HEK293 (cell line): ENCODE results near the gene GLMP.

Experiments used
- BCL11B ChIP-seq: fragments of 450-650 bp; formaldehyde crosslinking; IDR thresholded peaks from 2 replicates; pipeline ENCODE4 v1.5.1; 2016; ENCODE audit warnings: low read depth, missing biosample characterization, missing genetic modification characterization
- KLF10 ChIP-seq: fragments of 450-650 bp; IDR thresholded peaks from 2 replicates; pipeline ENCODE4 v1.5.1; 2018; ENCODE audit warnings: missing biosample characterization, mild to moderate bottlenecking, missing genetic modification characterization
- KLF16 ChIP-seq: fragments of 450-650 bp; formaldehyde crosslinking; IDR thresholded peaks from 2 replicates; pipeline ENCODE4 v1.5.1; 2017; ENCODE audit warnings: missing biosample characterization, missing genetic modification characterization
- MYNN ChIP-seq: fragments of 450-650 bp; formaldehyde crosslinking; IDR thresholded peaks from 2 replicates; pipeline ENCODE4 v1.5.1; 2016; ENCODE audit warnings: missing biosample characterization, missing genetic modification characterization, borderline replicate concordance
- OSR2 ChIP-seq: fragments of 450-650 bp; formaldehyde crosslinking; IDR thresholded peaks from 2 replicates; pipeline ENCODE4 v1.5.1; 2016; ENCODE audit warnings: missing biosample characterization, missing genetic modification characterization
- OVOL3 ChIP-seq: fragments of 450-650 bp; formaldehyde crosslinking; IDR thresholded peaks from 2 replicates; pipeline ENCODE4 v1.5.1; 2016; ENCODE audit warnings: missing biosample characterization, missing genetic modification characterization
- PATZ1 ChIP-seq: fragments of 450-650 bp; formaldehyde crosslinking; IDR thresholded peaks from 2 replicates; pipeline ENCODE4 v1.5.1; 2016; ENCODE audit warnings: missing biosample characterization, missing genetic modification characterization
- PRDM2 ChIP-seq: fragments of 450-650 bp; formaldehyde crosslinking; IDR thresholded peaks from 2 replicates; pipeline ENCODE4 v1.5.1; 2016; ENCODE audit warnings: missing biosample characterization, missing genetic modification characterization, borderline replicate concordance
- PRDM4 ChIP-seq: fragments of 450-650 bp; formaldehyde crosslinking; IDR thresholded peaks from 2 replicates; pipeline ENCODE4 v1.5.1; 2017; ENCODE audit warnings: missing biosample characterization, missing genetic modification characterization
- ZBTB20 ChIP-seq: fragments of 450-650 bp; formaldehyde crosslinking; IDR thresholded peaks from 2 replicates; pipeline ENCODE4 v1.5.1; 2016; ENCODE audit warnings: missing biosample characterization, missing genetic modification characterization
- ZBTB48 ChIP-seq: fragments of 450-650 bp; formaldehyde crosslinking; IDR thresholded peaks from 2 replicates; pipeline ENCODE4 v1.5.1; 2016; ENCODE audit warnings: missing biosample characterization, missing genetic modification characterization
- ZNF112 ChIP-seq: fragments of 450-650 bp; formaldehyde crosslinking; IDR thresholded peaks from 2 replicates; pipeline ENCODE4 v1.5.0; 2017; ENCODE audit warnings: missing biosample characterization, missing genetic modification characterization
- ZNF133 ChIP-seq: fragments of 450-650 bp; formaldehyde crosslinking; IDR thresholded peaks from 2 replicates; pipeline ENCODE4 v1.5.1; 2016; ENCODE audit warnings: missing biosample characterization, missing genetic modification characterization
- ZNF23 ChIP-seq: fragments of 450-650 bp; formaldehyde crosslinking; IDR thresholded peaks from 2 replicates; pipeline ENCODE4 v1.5.1; 2016; ENCODE audit warnings: missing biosample characterization, missing genetic modification characterization, borderline replicate concordance
- ZNF274 ChIP-seq, 2 experiments: fragments of 200-500 bp in 1 of 2; fragments of 450-650 bp in 1 of 2; sonication (Bioruptor generic) in 1 of 2; formaldehyde crosslinking in 1 of 2; IDR thresholded peaks; 2 replicates each; pipeline versions ENCODE4 v1.5.1 to v1.6.1; 2014 to 2016; ENCODE audit warnings: borderline replicate concordance in 1 of 2, inconsistent platforms in 1 of 2, low read length in 1 of 2, missing biosample characterization in 1 of 2, missing genetic modification characterization in 1 of 2
- ZNF394 ChIP-seq: fragments of 450-650 bp; formaldehyde crosslinking; IDR thresholded peaks from 2 replicates; pipeline ENCODE4 v1.5.1; 2016; ENCODE audit warnings: missing biosample characterization, missing genetic modification characterization, mild to moderate bottlenecking, moderate library complexity, borderline replicate concordance
- ZNF560 ChIP-seq: fragments of 450-650 bp; formaldehyde crosslinking; IDR thresholded peaks from 2 replicates; pipeline ENCODE4 v1.5.1; 2017; ENCODE audit warnings: missing biosample characterization, missing genetic modification characterization, borderline replicate concordance
- ZNF596 ChIP-seq: fragments of 450-650 bp; IDR thresholded peaks from 2 replicates; pipeline ENCODE4 v1.5.0; 2018; ENCODE audit warnings: missing biosample characterization, mild to moderate bottlenecking, missing genetic modification characterization, moderate library complexity
- ZNF610 ChIP-seq: fragments of 450-650 bp; formaldehyde crosslinking; IDR thresholded peaks from 2 replicates; pipeline ENCODE4 v1.5.1; 2016; ENCODE audit warnings: missing biosample characterization, missing genetic modification characterization, borderline replicate concordance
- ZNF654 ChIP-seq: fragments of 450-650 bp; formaldehyde crosslinking; IDR thresholded peaks from 2 replicates; pipeline ENCODE4 v1.5.1; 2016; ENCODE audit warnings: low read depth, missing biosample characterization, missing genetic modification characterization
- ZNF707 ChIP-seq: fragments of 450-650 bp; formaldehyde crosslinking; IDR thresholded peaks from 2 replicates; pipeline ENCODE4 v1.5.1; 2016; ENCODE audit warnings: missing biosample characterization, missing genetic modification characterization
- ZNF837 ChIP-seq: fragments of 450-650 bp; formaldehyde crosslinking; IDR thresholded peaks from 2 replicates; pipeline ENCODE4 v1.5.1; 2016; ENCODE audit warnings: missing biosample characterization, missing genetic modification characterization
- ZSCAN23 ChIP-seq: fragments of 450-650 bp; formaldehyde crosslinking; IDR thresholded peaks from 2 replicates; pipeline ENCODE4 v1.5.1; 2016; ENCODE audit warnings: missing biosample characterization, missing genetic modification characterization
- TF ChIP-seq, protein P1 (sequence below): sonication (generic); formaldehyde crosslinking; IDR thresholded peaks from 2 replicates; pipeline ENCODE4 v1.8.1; 2022; ENCODE audit warnings: mild to moderate bottlenecking, moderate library complexity, missing genetic modification reagents
- TF ChIP-seq, protein P2 (sequence below): fragments of 450-650 bp; formaldehyde crosslinking; IDR thresholded peaks from 2 replicates; pipeline ENCODE4 v1.5.1; 2016; ENCODE audit warnings: missing biosample characterization, missing genetic modification characterization

The GLMP gene

DNA sequence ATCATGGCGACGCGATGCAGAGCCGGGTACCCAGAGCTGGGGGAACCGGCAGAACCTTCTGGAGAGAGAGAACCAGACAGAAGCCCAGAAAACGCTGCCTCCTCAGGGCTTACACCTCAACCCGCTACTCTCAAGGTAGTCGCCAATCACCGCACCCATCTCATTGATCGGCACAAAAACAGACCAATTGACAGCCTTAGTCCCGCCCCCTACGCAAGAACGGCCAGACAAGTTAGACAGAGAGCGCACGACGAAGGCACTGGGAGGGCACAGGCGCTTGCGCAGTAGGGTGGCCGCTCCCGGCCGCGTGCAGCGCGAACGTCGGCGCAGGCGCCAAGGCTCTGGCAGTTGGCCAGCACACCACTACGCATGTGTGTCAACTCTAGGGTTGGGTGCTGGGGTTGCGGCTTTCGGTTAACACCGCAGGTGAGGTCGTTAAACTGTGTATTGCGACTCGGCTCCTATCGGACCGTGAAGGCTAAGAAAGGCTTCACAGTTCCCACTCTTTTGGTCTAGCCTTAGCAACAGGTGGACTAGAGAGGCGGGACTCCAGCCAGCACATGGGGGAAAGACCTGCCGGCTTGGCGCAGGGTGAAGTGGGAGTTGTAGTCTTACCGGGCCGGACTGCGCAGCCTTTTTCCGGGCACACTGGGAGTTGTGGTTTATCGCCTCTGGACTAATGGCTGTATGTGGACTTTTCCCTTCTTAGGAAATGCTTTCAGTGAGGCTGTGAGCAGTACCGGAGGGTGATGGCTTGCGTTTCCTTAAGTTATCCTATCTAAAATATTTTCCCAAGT, 42.9 kb upstream of the GLMP start, which contains the start of the genes CCT3 and TSACC (continued):
- TF ChIP-seq ZNF610 (tag by site-specific recombination) = no peak
- peak; percentile 76 for TF ChIP-seq OSR2
- no peak for TF ChIP-seq MYNN (tag by site-specific recombination)
- TF ChIP-seq ZNF274 (IDR thresholded peaks at IDR 0.05; ENCODE audit: low read length) = no peak
- no peak for TF ChIP-seq ZNF274 (tag by site-specific recombination; IDR thresholded peaks at IDR 0.05; ENCODE audit: borderline replicate concordance)
- no peak for TF ChIP-seq PRDM2 (tag by site-specific recombination)
- no peak for TF ChIP-seq ZNF23 (tag by site-specific recombination)
- TF ChIP-seq, protein P1, sequence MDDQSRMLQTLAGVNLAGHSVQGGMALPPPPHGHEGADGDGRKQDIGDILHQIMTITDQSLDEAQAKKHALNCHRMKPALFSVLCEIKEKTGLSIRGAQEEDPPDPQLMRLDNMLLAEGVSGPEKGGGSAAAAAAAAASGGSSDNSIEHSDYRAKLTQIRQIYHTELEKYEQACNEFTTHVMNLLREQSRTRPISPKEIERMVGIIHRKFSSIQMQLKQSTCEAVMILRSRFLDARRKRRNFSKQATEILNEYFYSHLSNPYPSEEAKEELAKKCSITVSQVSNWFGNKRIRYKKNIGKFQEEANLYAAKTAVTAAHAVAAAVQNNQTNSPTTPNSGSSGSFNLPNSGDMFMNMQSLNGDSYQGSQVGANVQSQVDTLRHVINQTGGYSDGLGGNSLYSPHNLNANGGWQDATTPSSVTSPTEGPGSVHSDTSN (CRISPR knock-in tag) = peak; percentile 98
- no peak for TF ChIP-seq ZNF133 (tag by site-specific recombination)
- TF ChIP-seq OVOL3 (tag by site-specific recombination) = no peak
- no peak for TF ChIP-seq ZNF707 (tag by site-specific recombination)
- 0 out of 2 replicates have a peak, but pooled peaks have one; percentile 6 for TF ChIP-seq KLF16
- TF ChIP-seq ZNF837 (tag by site-specific recombination) = no peak
- TF ChIP-seq PATZ1 = no peak; the same call in none of the 2 replicates
- peak; percentile 53; the same call in 1 of the 2 replicates for TF ChIP-seq ZBTB20
- TF ChIP-seq ZSCAN23 (tag by site-specific recombination) = 0 out of 2 replicates have a peak, but pooled peaks have one; percentile 63
- no peak for TF ChIP-seq KLF10
- no peak for TF ChIP-seq ZNF112
- TF ChIP-seq, protein P2, sequence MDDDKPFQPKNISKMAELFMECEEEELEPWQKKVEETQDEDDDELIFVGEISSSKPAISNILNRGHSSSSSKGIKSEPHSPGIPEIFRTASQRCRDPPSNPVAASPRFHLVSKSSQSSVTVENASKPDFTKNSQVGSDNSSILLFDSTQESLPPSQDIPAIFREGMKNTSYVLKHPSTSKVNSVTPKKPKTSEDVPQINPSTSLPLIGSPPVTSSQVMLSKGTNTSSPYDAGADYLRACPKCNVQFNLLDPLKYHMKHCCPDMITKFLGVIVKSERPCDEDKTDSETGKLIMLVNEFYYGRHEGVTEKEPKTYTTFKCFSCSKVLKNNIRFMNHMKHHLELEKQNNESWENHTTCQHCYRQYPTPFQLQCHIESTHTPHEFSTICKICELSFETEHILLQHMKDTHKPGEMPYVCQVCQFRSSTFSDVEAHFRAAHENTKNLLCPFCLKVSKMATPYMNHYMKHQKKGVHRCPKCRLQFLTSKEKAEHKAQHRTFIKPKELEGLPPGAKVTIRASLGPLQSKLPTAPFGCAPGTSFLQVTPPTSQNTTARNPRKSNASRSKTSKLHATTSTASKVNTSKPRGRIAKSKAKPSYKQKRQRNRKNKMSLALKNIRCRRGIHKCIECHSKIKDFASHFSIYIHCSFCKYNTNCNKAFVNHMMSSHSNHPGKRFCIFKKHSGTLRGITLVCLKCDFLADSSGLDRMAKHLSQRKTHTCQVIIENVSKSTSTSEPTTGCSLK (tag by site-specific recombination) = no peak
- no peak for TF ChIP-seq ZBTB48 (tag by site-specific recombination)
- no peak for TF ChIP-seq ZNF596
- peak; percentile 86 for TF ChIP-seq ZNF394 (tag by site-specific recombination)
- TF ChIP-seq BCL11B (tag by site-specific recombination) = no peak
- no peak for TF ChIP-seq PRDM4 (tag by site-specific recombination)
- TF ChIP-seq ZNF560 = no peak
- TF ChIP-seq ZNF654 (tag by site-specific recombination) = no peak
